ENCODE data around the gene A4GNT.

Gene A4GNT

GRCh38 chr3:138078096-138078495, 54.1 kb downstream of the A4GNT start:
- no peak for DNase-seq
